ENCODE measurements around the gene PPP1R17. TPM values are rescaled to one million over a fixed set of nuclear protein-coding genes. Genes with fewer than 3 reads are reported as not detected.

PPP1R17 gene
- total and polyA plus RNA-seq, 2 donors (not counting 3 experiments of a cell fraction or from before 2014, with no cell fraction given): not detected

DNA sequence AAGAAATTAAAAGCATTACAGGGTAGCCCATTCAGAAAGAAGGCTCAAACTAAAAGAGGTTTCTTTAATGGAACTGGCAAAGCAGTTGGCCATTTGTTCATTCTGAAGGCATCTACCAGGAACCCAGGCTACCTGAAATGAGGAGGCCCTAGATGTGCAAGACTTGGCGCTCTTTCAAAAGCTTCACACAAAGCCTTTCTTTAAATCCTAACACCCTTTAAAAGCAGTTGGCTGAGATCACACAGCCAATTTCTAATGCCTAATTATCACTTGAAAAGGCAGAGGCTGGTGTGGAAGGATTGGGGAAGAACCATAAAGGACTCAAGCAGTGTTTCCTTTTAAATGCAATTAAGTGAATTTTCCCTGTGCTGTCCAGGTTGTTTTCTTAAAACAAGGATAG lies 23.2 kb downstream of the PPP1R17 start:
- dilution Hi-C loops (cut with MboI; ENCODE audit: extremely low pct_ligation_motif_present, low sequenced_read_pairs): no loop called here
- BruUV-seq (replicated peaks): no TSS peak
- intact Hi-C loops (cut with micrococcal nuclease): no loop called here
- Histone ChIP-seq H3K9ac (replicated peaks; ENCODE audit: extremely low read depth, insufficient read depth, low read length) (no peak overlapping the region), H3K79me2 (ENCODE audit: control insufficient read depth, insufficient read depth, low read length) (no peaks in the 10 kb centered on the region), H3K4me1 (ENCODE audit: control insufficient read depth, extremely low read depth, insufficient read depth, low read length) (no peaks in the 10 kb centered on the region), H3K4me2 (ENCODE audit: insufficient read depth, low read length) (no peak overlapping the region), H3K27me3 (ENCODE audit: control insufficient read depth in 2 of 2, insufficient read depth in 2 of 2, low read length in 2 of 2) (no peaks in the 10 kb centered on the region), H3K9me3 (replicated peaks; ENCODE audit: control insufficient read depth, insufficient read depth, low read length) (no peaks in the 10 kb centered on the region), H4K20me1 (replicated peaks; ENCODE audit: control insufficient read depth, extremely low read depth, insufficient read depth, low read length) (no peaks in the 10 kb centered on the region), H3K36me3 (ENCODE audit: control insufficient read depth in 2 of 2, extremely low read depth in 1 of 2, insufficient read depth in 2 of 2, low read length in 2 of 2) (no peaks in the 10 kb centered on the region), H2AFZ (ENCODE audit: low read depth, low read length) (no peak overlapping the region), H3K9me1 (replicated peaks; ENCODE audit: control insufficient read depth, extremely low read depth, insufficient read depth, low read length) (no peaks in the 10 kb centered on the region), H3K4me3 (replicated peaks in 1 of 3; ENCODE audit: insufficient read depth in 1 of 3, low read depth in 1 of 3, low read length in 3 of 3) (no peak overlapping the region), H3K27ac (ENCODE audit: insufficient read depth, low read depth, low read length) (no peak overlapping the region)
- no peak for TF ChIP-seq EZH2 (IDR thresholded peaks at IDR 0.05; ENCODE audit: borderline replicate concordance, low read depth, low read length, severe bottlenecking)
- no peak for TF ChIP-seq GATA2 (IDR thresholded peaks at IDR 0.05; ENCODE audit: insufficient read depth, insufficient read length, low read depth, low read length)
- TF ChIP-seq, protein P1, sequence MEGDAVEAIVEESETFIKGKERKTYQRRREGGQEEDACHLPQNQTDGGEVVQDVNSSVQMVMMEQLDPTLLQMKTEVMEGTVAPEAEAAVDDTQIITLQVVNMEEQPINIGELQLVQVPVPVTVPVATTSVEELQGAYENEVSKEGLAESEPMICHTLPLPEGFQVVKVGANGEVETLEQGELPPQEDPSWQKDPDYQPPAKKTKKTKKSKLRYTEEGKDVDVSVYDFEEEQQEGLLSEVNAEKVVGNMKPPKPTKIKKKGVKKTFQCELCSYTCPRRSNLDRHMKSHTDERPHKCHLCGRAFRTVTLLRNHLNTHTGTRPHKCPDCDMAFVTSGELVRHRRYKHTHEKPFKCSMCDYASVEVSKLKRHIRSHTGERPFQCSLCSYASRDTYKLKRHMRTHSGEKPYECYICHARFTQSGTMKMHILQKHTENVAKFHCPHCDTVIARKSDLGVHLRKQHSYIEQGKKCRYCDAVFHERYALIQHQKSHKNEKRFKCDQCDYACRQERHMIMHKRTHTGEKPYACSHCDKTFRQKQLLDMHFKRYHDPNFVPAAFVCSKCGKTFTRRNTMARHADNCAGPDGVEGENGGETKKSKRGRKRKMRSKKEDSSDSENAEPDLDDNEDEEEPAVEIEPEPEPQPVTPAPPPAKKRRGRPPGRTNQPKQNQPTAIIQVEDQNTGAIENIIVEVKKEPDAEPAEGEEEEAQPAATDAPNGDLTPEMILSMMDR (IDR thresholded peaks at IDR 0.05; ENCODE audit: extremely low read depth in 1 of 2, insufficient read depth in 1 of 2, low read depth in 1 of 2, low read length in 2 of 2): no peak
- TF ChIP-seq, protein P2, sequence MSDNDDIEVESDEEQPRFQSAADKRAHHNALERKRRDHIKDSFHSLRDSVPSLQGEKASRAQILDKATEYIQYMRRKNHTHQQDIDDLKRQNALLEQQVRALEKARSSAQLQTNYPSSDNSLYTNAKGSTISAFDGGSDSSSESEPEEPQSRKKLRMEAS (IDR thresholded peaks at IDR 0.05; ENCODE audit: insufficient read depth, insufficient read length): no peak
- no peak for TF ChIP-seq POLR2AphosphoS5 (IDR thresholded peaks at IDR 0.05; ENCODE audit: insufficient read depth, low read depth, low read length)
- no peak for TF ChIP-seq MYC (IDR thresholded peaks at IDR 0.05; ENCODE audit: low read depth, low read length)
- TF ChIP-seq JUN (IDR thresholded peaks at IDR 0.05; ENCODE audit: borderline replicate concordance, insufficient read depth, insufficient read length, low read depth): no peak
- no peak for TF ChIP-seq FOS (IDR thresholded peaks at IDR 0.05; ENCODE audit: borderline replicate concordance, insufficient read depth, low read length)
- no peak for TF ChIP-seq POLR2A (IDR thresholded peaks at IDR 0.05; ENCODE audit: low read depth, low read length)
- ChIA-PET CTCF (no interaction called here), POLR2A (no interaction called here)
- DNase-seq (ENCODE audit: low read depth, low spot score): no peak
- FAIRE-seq: no peak
